ENCODE results near the gene TGFB1I1. TPM values are rescaled to one million over a fixed set of nuclear protein-coding genes. Genes with fewer than 3 reads are reported as not detected.

Gene TGFB1I1
- polyA plus RNA-seq, 2 of the 4 experiments (the other 2 are of a cell fraction) = 8.3 to 75.1 TPM

GRCh38 chr16:31464781-31465260 lies 7.1 kb upstream of the TGFB1I1 start:
- Histone ChIP-seq H3K9me3 (no peaks in the 10 kb centered on the region), H3K4me3 (no peak overlapping the region), H3K4me2 (no peak overlapping the region), H3K27ac (no peak overlapping the region), H3K4me1 (peaks cover 4% of the 10 kb centered on the region; the same call in 2 of the 3 replicates)
- CTCF ChIA-PET = no interaction called here
- TF ChIP-seq HMGXB4 (CRISPR knock-in tag; IDR thresholded peaks at IDR 0.05; ENCODE audit: borderline replicate concordance) (no peak), MYC (IDR thresholded peaks at IDR 0.05; ENCODE audit: borderline replicate concordance, low read length) (no peak), EHF (CRISPR knock-in tag; IDR thresholded peaks at IDR 0.05) (no peak), SREBF2 (IDR thresholded peaks at IDR 0.05) (no peak), EHMT2 (IDR thresholded peaks at IDR 0.05; ENCODE audit: low read depth) (no peak), JUN (IDR thresholded peaks at IDR 0.05) (no peak), ZC3H11A (IDR thresholded peaks at IDR 0.05) (no peak), POLR2A (IDR thresholded peaks at IDR 0.05; ENCODE audit: low read length) (no peak), BHLHE40 (IDR thresholded peaks at IDR 0.05; ENCODE audit: low read depth, low read length) (no peak), FOXS1 (CRISPR knock-in tag; IDR thresholded peaks at IDR 0.05) (no peak), PHF8 (IDR thresholded peaks at IDR 0.05; ENCODE audit: borderline replicate concordance, low read depth) (no peak), CHD4 (IDR thresholded peaks at IDR 0.05; ENCODE audit: borderline replicate concordance) (no peak), ZSCAN20 (CRISPR knock-in tag; IDR thresholded peaks at IDR 0.05) (no peak), NFE2L2 (conservative IDR thresholded peaks at IDR 0.05; ENCODE audit: low read length) (no peak)
- TF ChIP-seq, protein P1, sequence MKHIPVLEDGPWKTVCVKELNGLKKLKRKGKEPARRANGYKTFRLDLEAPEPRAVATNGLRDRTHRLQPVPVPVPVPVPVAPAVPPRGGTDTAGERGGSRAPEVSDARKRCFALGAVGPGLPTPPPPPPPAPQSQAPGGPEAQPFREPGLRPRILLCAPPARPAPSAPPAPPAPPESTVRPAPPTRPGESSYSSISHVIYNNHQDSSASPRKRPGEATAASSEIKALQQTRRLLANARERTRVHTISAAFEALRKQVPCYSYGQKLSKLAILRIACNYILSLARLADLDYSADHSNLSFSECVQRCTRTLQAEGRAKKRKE (CRISPR knock-in tag; IDR thresholded peaks at IDR 0.05; ENCODE audit: low read depth) = no peak
- no peak for DNase-seq (ENCODE audit: low read depth in 1 of 2, low spot score in 1 of 2)
- no peak for ATAC-seq
- FAIRE-seq = no peak
- 94% methylated on average over 17 of the region's 17 CpGs for WGBS (ENCODE audit: missing lambda C conversion rate)
- POLR2A ChIA-PET = no interaction called here

- WGBS (ENCODE audit: missing lambda C conversion rate) = 88% methylated on average over 20 of the region's 20 CpGs
These were observed 6.1 kb upstream of the TGFB1I1 start for GRCh38 chr16:31465788-31466370.

More at GRCh38 chr16:31465788-31466370, 6.1 kb upstream of the TGFB1I1 start:
- no peak overlapping the region for H3K4me2 ChIP-seq
- ChIA-PET POLR2A (no interaction called here), CTCF (no interaction called here)
- ATAC-seq (no peak), FAIRE-seq (no peak), DNase-seq (ENCODE audit: low read depth in 1 of 2, low spot score in 1 of 2) (no peak)
- TF ChIP-seq PBX3 (IDR thresholded peaks at IDR 0.05) (no peak), E2F6 (IDR thresholded peaks at IDR 0.05; ENCODE audit: borderline replicate concordance, low read depth) (no peak), SMC3 (IDR thresholded peaks at IDR 0.05) (no peak)
- peaks cover 2% of the 10 kb centered on the region; the same call in 1 of the 3 replicates for H3K4me1 ChIP-seq
- H3K9me3 ChIP-seq = no peaks in the 10 kb centered on the region
- H3K4me3 ChIP-seq = no peak overlapping the region
- H3K27ac ChIP-seq = no peak overlapping the region

All from A549 (cell line).